HL-60 (cell line): ENCODE measurements around the gene TEX35.

Source experiments
- CTCF ChIP-seq: IDR thresholded peaks from one replicate; pipeline ENCODE4 v1.5.1; 2011; ENCODE audit warnings: low read length, control low read depth, inconsistent platforms; ENCODE audit not compliant: insufficient read depth
- GABPA ChIP-seq: IDR thresholded peaks from 2 replicates; pipeline ENCODE4 v1.6.1; 2012; ENCODE audit warnings: low read depth
- POLR2AphosphoS5 ChIP-seq: IDR thresholded peaks from 2 replicates; pipeline ENCODE4 v1.6.1; 2012; ENCODE audit warnings: low read depth
- REST ChIP-seq: IDR thresholded peaks from 2 replicates; pipeline ENCODE4 v1.6.1; 2012; ENCODE audit warnings: low read depth; ENCODE audit not compliant: insufficient replicate concordance

DNA sequence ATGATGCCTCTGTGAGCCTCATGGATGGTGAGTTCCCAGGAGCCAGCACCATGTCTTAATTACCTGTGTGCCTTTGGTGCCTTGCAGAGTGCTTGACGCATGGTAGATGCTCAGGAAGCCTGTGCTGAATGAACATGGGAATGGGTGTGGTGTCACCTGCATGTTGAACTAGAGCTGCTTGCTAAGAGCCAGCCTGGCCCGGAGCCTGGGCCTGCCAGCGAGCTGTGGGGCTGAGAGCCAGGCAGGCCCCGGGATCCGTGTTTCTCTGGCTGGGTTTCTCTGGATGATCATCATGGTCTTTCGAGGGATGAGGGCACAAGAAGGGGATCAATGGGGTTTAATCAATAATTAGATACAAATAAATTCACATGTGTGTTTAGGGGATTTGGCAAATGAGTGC is 6.7 kb upstream of the TEX35 start:
- TF ChIP-seq CTCF (no peak), GABPA (no peak), REST (no peak), POLR2AphosphoS5 (no peak)
